Astrocyte of the spinal cord (primary cell): ENCODE measurements around the gene KLRC3.

ENCODE experiments used
- DNase-seq: peaks from one replicate; pipeline ENCODE4 v3.0.0; 2011; ENCODE audit warnings: low read depth, low spot score
- H3K4me3 ChIP-seq: 2 replicates; pipeline ENCODE4 v1.5.1; 2011; ENCODE audit warnings: low read depth, mild to moderate bottlenecking, low read length, moderate library complexity
- CTCF ChIP-seq: IDR thresholded peaks from 2 replicates; pipeline ENCODE4 v1.5.1; 2012; ENCODE audit warnings: low read depth, mild to moderate bottlenecking, low read length, inconsistent platforms
- in situ Hi-C: cut with HindIII; loops from 2 replicates; pipeline ENCODE4 v1.10.0; 2017; ENCODE audit warnings: low sequenced_read_pairs

The KLRC3 gene

GRCh38 chr12:10365696-10366405, 54.5 kb downstream of the KLRC3 start:
- peak; percentile 35 for DNase-seq
- in situ Hi-C loops: no loop called here
- TF ChIP-seq CTCF: peak; percentile 12
- H3K4me3 ChIP-seq: peak overlapping the region; percentile 56

GRCh38 chr12:10364815-10365622, 55.4 kb downstream of the KLRC3 start:
- DNase-seq: peak; percentile 89
- in situ Hi-C loops: no loop called here
- no peak for TF ChIP-seq CTCF
- H3K4me3 ChIP-seq: peak overlapping the region; percentile 56

GRCh38 chr12:10363914-10364814, 56.2 kb downstream of the KLRC3 start:
- in situ Hi-C loops: no loop called here
- peak; percentile 56 for DNase-seq
- no peak for TF ChIP-seq CTCF
- peak overlapping the region; percentile 56 for H3K4me3 ChIP-seq

GRCh38 chr12:10363658-10363913, 56.8 kb downstream of the KLRC3 start:
- DNase-seq: no peak
- in situ Hi-C loops: no loop called here
- H3K4me3 ChIP-seq: no peak overlapping the region
- TF ChIP-seq CTCF: no peak

GRCh38 chr12:10362828-10363657, 57.4 kb downstream of the KLRC3 start:
- in situ Hi-C loops: no loop called here
- no peak for DNase-seq
- H3K4me3 ChIP-seq: no peak overlapping the region
- TF ChIP-seq CTCF: no peak

GRCh38 chr12:10362325-10362724, 58.1 kb downstream of the KLRC3 start:
- TF ChIP-seq CTCF: no peak
- DNase-seq: no peak
- no peak overlapping the region for H3K4me3 ChIP-seq
- in situ Hi-C loops: no loop called here
